Activated naive CD4-positive, alpha-beta T cell treated with anti-CD3 and anti-CD28 coated beads, Interleukin-2, amount 50 U/mL, for 24 hours (primary cell): ENCODE results near the gene GLDN.

Experiments used
- H3K27ac Mint-ChIP-seq: one replicate; pipeline ENCODE4 v1.8.0; 2021; ENCODE audit warnings: mild to moderate bottlenecking, mixed read lengths
- H3K27me3 Mint-ChIP-seq: one replicate; pipeline ENCODE4 v1.8.0; 2021; ENCODE audit warnings: mixed read lengths
- H3K36me3 Mint-ChIP-seq: one replicate; pipeline ENCODE4 v1.8.0; 2021; ENCODE audit warnings: mixed read lengths
- H3K4me1 Mint-ChIP-seq: one replicate; pipeline ENCODE4 v1.8.0; 2021; ENCODE audit warnings: mixed read lengths
- H3K4me3 Mint-ChIP-seq: one replicate; pipeline ENCODE4 v1.8.0; 2021; ENCODE audit warnings: mild to moderate bottlenecking, mixed read lengths
- H3K9me3 Mint-ChIP-seq: one replicate; pipeline ENCODE4 v1.8.0; 2021; ENCODE audit warnings: mixed read lengths

The GLDN gene

DNA sequence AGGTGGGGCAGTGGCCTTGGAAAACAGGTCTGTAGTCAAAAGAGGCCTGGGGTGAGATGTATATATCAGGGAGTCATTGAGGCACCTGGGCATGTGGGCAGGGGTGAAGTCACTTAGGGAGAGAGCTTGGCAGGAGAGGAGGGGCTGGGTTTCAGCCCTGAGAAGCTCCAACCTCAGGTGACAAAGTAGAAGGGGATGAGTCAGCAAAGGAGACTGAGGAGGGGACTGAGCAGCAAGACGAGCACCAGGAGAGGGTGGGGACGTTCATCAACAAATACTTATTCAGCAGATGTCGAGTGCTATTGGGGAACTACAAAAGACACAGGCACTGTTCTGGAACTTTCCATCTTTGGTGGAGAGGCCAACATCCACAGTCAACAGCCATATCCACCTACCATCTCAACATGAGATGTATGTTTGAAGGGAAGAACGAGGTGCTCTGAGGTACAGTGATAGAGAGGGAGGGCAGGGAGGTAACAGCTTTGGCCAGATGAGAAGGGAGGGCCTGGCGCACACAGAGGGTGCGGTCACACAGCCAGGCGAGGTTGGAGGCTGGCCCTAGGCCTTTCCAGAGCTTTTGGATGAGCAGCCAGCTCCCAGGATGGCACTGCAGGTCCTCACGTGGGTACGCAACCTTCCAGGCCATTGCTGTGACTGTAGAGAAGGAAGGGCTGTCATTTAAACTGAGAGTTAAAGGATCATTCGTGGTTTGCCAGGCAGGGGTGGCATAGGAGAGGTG lies 45.7 kb downstream of the GLDN start:
- no peaks in the 10 kb centered on the region for H3K9me3 Mint-ChIP-seq
- H3K4me3 Mint-ChIP-seq: no peak overlapping the region
- peaks cover 10% of the 10 kb centered on the region for H3K27me3 Mint-ChIP-seq

DNA sequence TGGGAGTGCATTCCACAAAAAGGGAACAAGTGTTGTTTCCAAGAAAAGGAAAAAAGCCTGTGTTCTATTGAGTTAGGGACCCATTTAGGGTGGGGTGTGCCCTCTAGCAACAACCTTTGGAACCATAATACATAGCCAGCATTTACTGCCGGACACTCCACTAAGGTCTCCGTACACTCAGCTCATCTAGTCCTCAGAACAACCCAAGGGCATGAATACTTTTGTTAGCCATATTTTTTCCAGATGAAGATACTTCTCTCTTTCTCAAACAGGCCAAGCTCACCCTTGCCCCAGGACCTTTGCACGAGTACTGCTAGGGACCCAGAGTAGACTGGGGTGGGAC lies 46.2 kb downstream of the GLDN start:
- Mint-ChIP-seq H3K27me3 (peaks cover 9% of the 10 kb centered on the region), H3K36me3 (no peaks in the 10 kb centered on the region), H3K4me1 (no peaks in the 10 kb centered on the region), H3K27ac (no peak overlapping the region), H3K4me3 (no peak overlapping the region), H3K9me3 (no peaks in the 10 kb centered on the region)

More for the DNA sequence above, 45.7 kb downstream of the GLDN start:
- Mint-ChIP-seq H3K4me1 (no peaks in the 10 kb centered on the region), H3K27ac (no peak overlapping the region), H3K36me3 (no peaks in the 10 kb centered on the region)

DNA sequence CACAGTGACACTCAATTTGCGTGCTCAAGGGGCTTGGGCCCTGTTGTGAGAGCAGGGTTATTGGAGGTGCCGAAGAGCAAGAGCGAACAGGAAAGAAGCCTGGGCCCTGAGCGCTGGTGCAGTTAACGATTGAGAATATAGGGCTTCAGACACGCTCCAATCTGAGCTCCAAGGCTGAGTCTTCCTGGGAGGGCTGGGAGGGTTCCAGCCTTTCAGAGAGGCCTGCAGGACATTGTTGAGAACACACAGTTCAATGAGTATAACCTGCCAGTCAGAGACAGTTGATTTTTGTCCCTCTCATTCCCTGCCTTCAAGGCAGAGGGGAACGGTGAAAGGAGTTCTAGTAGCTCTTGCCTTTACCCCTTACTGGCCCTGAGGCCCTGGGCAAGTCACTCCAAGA lies 47.3 kb downstream of the GLDN start:
- H3K27me3 Mint-ChIP-seq: peaks cover 7% of the 10 kb centered on the region
- no peaks in the 10 kb centered on the region for H3K9me3 Mint-ChIP-seq
- no peak overlapping the region for H3K4me3 Mint-ChIP-seq
- no peak overlapping the region for H3K27ac Mint-ChIP-seq
- H3K36me3 Mint-ChIP-seq: no peaks in the 10 kb centered on the region
- H3K4me1 Mint-ChIP-seq: no peaks in the 10 kb centered on the region

DNA sequence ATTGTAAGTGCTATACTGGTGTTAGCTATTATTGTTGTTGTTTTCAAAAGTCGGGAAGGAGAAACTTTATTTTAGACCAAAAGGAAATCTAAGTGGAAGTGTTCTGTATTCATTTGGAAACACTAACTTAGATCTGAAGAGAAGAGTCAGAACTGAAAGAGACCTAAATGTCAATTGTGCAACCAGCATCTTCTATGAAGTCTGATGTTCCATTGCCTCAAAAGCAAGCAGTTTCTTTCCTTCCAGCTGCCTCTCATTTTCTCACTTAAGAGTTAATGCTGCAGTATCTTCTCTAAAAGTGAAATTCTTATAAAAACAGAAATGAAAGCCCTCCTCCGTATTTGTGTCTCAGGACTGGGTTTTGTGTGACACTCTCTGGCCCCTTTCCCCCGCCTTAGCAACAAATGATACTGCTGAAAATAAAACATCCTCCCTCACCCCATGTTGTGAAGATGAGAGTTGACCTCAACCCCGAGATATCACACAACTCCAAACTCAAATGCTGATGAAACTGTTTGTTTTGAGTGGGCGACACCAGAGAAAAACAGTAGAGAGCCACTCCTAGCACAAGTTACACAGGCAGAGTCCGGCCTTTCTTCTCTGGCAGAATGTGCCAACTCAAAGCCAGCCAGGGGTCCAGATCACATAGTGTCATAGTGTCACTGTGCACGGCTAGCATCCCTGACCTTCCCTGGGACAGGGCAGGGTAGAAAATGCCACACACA lies 48.9 kb downstream of the GLDN start:
- Mint-ChIP-seq H3K36me3 (no peaks in the 10 kb centered on the region), H3K27me3 (peaks cover 5% of the 10 kb centered on the region), H3K4me1 (no peaks in the 10 kb centered on the region), H3K27ac (no peak overlapping the region), H3K4me3 (no peak overlapping the region), H3K9me3 (no peaks in the 10 kb centered on the region)

GRCh38 chr15:51390966-51391422 lies 49.5 kb downstream of the GLDN start:
- no peaks in the 10 kb centered on the region for H3K4me1 Mint-ChIP-seq
- H3K27ac Mint-ChIP-seq: no peak overlapping the region
- H3K9me3 Mint-ChIP-seq: no peaks in the 10 kb centered on the region
- peaks cover 5% of the 10 kb centered on the region for H3K27me3 Mint-ChIP-seq
- no peaks in the 10 kb centered on the region for H3K36me3 Mint-ChIP-seq
- no peak overlapping the region for H3K4me3 Mint-ChIP-seq

- Mint-ChIP-seq H3K9me3 (no peaks in the 10 kb centered on the region), H3K4me3 (no peak overlapping the region), H3K36me3 (no peaks in the 10 kb centered on the region), H3K27me3 (peaks cover 3% of the 10 kb centered on the region), H3K27ac (no peak overlapping the region), H3K4me1 (no peaks in the 10 kb centered on the region)
Measured at GRCh38 chr15:51396921-51397320, 55.5 kb downstream of the GLDN start.

GRCh38 chr15:51398626-51399025 lies 57.2 kb downstream of the GLDN start:
- no peaks in the 10 kb centered on the region for H3K36me3 Mint-ChIP-seq
- H3K27ac Mint-ChIP-seq: no peak overlapping the region
- no peak overlapping the region for H3K4me3 Mint-ChIP-seq
- no peaks in the 10 kb centered on the region for H3K9me3 Mint-ChIP-seq
- H3K4me1 Mint-ChIP-seq: no peaks in the 10 kb centered on the region
- H3K27me3 Mint-ChIP-seq: no peaks in the 10 kb centered on the region

- H3K36me3 Mint-ChIP-seq: no peaks in the 10 kb centered on the region
- no peaks in the 10 kb centered on the region for H3K4me1 Mint-ChIP-seq
- no peaks in the 10 kb centered on the region for H3K9me3 Mint-ChIP-seq
- H3K4me3 Mint-ChIP-seq: no peak overlapping the region
- H3K27ac Mint-ChIP-seq: no peak overlapping the region
- peaks cover 9% of the 10 kb centered on the region for H3K27me3 Mint-ChIP-seq
Measured at GRCh38 chr15:51401051-51401780, 59.8 kb downstream of the GLDN start.

GRCh38 chr15:51401872-51402517 lies 60.5 kb downstream of the GLDN start:
- Mint-ChIP-seq H3K4me3 (no peak overlapping the region), H3K36me3 (no peaks in the 10 kb centered on the region), H3K9me3 (no peaks in the 10 kb centered on the region), H3K27ac (no peak overlapping the region), H3K27me3 (peaks cover 9% of the 10 kb centered on the region), H3K4me1 (no peaks in the 10 kb centered on the region)

DNA sequence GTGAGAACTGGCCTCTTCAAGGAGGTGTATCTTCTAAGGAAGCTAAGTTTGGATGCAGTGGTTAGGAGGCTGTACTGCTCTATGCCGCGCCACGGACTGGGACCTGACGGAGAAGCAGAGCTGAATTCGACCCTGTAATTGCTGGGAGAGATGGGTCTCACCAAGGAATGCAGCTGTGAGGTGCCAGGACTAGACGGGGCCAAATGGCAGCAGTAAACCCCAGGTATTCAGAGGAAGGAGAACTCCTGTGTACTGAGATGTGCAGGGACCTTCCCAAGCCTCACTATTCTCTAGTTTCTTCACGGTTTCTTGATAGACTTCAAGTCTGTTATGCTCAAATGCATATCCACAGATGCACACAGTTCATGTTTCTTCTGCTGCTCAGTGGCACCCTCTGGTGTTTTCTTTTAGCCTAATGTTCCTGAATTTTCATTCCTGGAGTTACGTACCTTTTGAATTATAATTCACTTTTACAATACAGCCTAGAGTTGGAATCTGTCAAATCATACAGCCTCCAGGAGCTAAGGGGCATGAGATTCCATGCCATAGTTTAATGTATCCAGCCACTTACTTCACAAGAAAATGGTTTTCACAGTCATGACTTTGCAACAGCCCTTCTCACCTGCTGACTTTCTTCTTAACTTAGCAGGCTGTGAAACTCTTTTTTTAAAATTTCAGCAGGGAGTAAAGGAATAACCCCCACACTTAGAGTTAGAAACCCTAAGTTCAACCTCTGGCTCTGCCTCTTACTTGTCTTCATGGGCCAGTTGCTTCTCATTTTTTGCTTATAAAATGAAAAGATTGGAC lies 61.8 kb downstream of the GLDN start:
- no peaks in the 10 kb centered on the region for H3K9me3 Mint-ChIP-seq
- H3K4me3 Mint-ChIP-seq: no peak overlapping the region
- H3K36me3 Mint-ChIP-seq: no peaks in the 10 kb centered on the region
- H3K4me1 Mint-ChIP-seq: no peaks in the 10 kb centered on the region
- H3K27me3 Mint-ChIP-seq: peaks cover 9% of the 10 kb centered on the region
- no peak overlapping the region for H3K27ac Mint-ChIP-seq

DNA sequence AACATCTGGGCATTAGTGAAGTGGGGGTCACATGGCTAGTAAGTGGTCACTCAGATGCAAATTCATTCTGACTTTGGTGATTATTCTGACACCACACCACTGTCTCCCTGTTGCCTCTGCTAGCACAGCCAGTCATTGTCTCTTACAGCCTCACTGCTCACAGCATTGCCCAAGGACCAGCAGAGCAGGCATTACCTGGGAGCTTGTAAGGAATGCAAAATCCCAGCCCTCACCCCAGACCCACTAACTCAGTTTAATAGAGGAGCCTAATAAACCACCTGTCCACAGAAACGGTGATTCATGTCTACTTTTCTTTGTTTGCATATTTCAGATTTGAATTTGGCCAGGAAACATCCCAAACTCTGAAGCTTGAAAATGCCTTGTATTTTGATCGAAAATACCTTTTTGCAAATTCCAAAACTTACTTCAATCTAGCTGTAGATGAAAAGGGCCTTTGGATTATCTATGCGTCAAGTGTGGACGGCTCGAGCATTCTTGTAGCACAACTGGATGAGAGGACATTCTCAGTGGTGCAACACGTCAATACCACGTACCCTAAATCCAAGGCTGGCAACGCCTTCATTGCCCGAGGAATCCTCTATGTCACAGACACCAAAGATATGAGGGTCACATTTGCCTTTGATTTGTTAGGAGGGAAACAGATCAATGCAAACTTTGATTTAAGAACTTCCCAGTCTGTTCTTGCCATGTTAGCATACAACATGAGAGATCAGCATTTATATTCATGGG lies 62.7 kb downstream of the GLDN start:
- Mint-ChIP-seq H3K36me3 (no peaks in the 10 kb centered on the region), H3K27me3 (peaks cover 9% of the 10 kb centered on the region), H3K4me1 (no peaks in the 10 kb centered on the region), H3K9me3 (no peaks in the 10 kb centered on the region), H3K4me3 (no peak overlapping the region), H3K27ac (no peak overlapping the region)

DNA sequence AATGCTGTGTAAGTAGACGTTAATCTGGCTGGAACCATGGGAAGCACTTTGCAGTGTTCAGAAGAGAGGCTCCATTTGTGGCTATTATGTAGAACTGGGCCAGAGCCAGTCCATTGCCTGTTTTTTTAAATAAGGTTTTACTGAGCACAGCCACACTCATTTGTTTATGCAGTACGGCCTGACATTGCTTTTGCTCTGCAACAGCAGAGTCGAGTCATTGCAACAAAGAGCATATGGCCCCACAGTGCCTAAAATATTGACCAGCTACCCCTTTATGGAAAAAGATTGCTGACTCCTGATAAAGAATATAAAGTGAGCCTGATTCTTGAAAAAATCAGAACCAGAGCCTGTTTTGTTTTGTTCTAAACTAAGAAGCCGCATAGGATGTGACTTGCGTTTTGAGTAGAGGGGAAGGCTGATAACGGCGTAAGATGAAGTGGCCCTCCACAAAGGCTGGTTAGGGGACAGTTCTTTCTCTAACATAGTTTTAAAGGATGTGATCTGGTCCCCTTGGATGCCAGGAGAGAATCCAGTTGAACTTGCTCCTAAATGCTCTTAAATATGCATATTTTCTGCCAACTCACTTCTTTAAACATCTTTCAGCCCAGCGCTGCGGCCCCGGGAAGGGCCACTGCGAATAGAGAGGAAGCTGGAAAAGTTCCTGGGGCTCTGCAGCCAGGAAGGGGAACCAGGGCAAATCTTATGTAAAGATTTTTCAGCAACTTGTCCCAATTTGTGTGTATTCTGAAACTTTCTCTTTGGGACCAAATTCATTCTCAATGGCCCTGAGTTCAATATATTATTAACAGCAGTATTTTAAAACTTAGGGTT lies 64.5 kb downstream of the GLDN start:
- H3K27me3 Mint-ChIP-seq: peaks cover 11% of the 10 kb centered on the region
- H3K36me3 Mint-ChIP-seq: no peaks in the 10 kb centered on the region
- no peaks in the 10 kb centered on the region for H3K4me1 Mint-ChIP-seq
- no peak overlapping the region for H3K4me3 Mint-ChIP-seq
- H3K9me3 Mint-ChIP-seq: no peaks in the 10 kb centered on the region
- no peak overlapping the region for H3K27ac Mint-ChIP-seq

DNA sequence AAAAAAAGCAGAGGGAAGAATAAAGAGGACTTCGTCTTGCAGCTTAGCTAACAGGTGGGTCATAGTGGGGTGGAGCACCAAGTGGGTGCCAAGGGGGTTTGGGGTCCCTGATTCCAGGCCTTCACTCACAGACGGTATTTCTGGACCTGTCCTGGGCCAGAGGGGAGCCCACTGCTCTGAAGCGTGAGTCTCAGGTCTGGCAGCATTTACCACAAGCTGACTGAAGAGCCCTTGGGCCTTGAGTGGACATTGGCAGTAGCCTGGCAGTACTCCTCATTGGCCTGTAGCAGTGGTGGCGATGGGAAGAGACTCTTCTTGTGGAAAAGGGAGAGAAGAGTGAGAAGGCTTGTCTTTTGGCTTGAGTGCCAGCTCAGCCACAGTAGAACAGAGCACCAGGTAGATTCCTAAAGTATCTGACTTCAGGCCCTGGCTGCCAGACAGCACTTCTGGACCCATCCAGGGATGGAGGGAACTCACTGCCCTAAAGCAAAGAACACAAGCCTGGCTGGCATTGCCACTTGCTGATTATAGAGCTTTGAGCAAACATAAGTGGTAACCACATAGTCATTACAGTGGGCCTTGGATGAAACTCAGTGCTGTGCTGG lies 72.9 kb downstream of the GLDN start:
- H3K4me3 Mint-ChIP-seq: no peak overlapping the region
- no peak overlapping the region for H3K27ac Mint-ChIP-seq
- H3K27me3 Mint-ChIP-seq: peaks cover 5% of the 10 kb centered on the region
- H3K4me1 Mint-ChIP-seq: no peaks in the 10 kb centered on the region
- H3K36me3 Mint-ChIP-seq: no peaks in the 10 kb centered on the region
- no peaks in the 10 kb centered on the region for H3K9me3 Mint-ChIP-seq
